ENCODE data around the gene EME1.

GRCh38 chr17:50352072-50352692, 20.8 kb upstream of the EME1 start:
- TF ChIP-seq TAF1 (IDR thresholded peaks at IDR 0.05; ENCODE audit: low read depth, low read length) = no peak
- no peak for TF ChIP-seq POLR2AphosphoS5 (IDR thresholded peaks at IDR 0.05; ENCODE audit: low read depth, low read length)
- no peak for TF ChIP-seq POLR2A (IDR thresholded peaks at IDR 0.05; ENCODE audit: low read depth, low read length)
- no peak for TF ChIP-seq POU2F2 (IDR thresholded peaks at IDR 0.05; ENCODE audit: low read depth, low read length)
- TF ChIP-seq PAX5 (IDR thresholded peaks at IDR 0.05; ENCODE audit: insufficient read depth, low read length, severe bottlenecking) = no peak
- TF ChIP-seq SPI1 (IDR thresholded peaks at IDR 0.05; ENCODE audit: low read depth, low read length) = no peak
